ENCODE data around the gene ADAM8.
A peak's percentile ranks its signal among the peaks of the same experiment; 100 is the strongest.

The ADAM8 gene

GRCh38 chr10:133308421-133309099 is 31.9 kb upstream of the ADAM8 start, which contains the start of the genes TUBGCP2 and ZNF511:
Gene TUBGCP2 (minus strand): TSS chr10:133308872. CDS start chr10:133302941, 5,931 bp downstream.
Gene ZNF511 (plus strand): TSS chr10:133308914. CDS start chr10:133308944, 30 bp downstream.
- peak; percentile 85 for DNase-seq (ENCODE audit: low read depth)

- DNase-seq (ENCODE audit: low read depth), result peak; percentile 72
These were observed 31.2 kb upstream of the ADAM8 start for GRCh38 chr10:133307776-133308420.

GRCh38 chr10:133306941-133307379 is 30.3 kb upstream of the ADAM8 start:
- DNase-seq (ENCODE audit: low read depth), result no peak

- no peak for DNase-seq (ENCODE audit: low read depth)
These were observed 29.4 kb upstream of the ADAM8 start for GRCh38 chr10:133306097-133306476.

- DNase-seq (ENCODE audit: low read depth), result no peak
These were observed 26.5 kb upstream of the ADAM8 start for GRCh38 chr10:133303206-133303605.

GRCh38 chr10:133302230-133302629 is 25.6 kb upstream of the ADAM8 start:
- DNase-seq (ENCODE audit: low read depth), result no peak

GRCh38 chr10:133299738-133300137 is 23.1 kb upstream of the ADAM8 start:
- no peak for DNase-seq (ENCODE audit: low read depth)

GRCh38 chr10:133299224-133299623 is 22.6 kb upstream of the ADAM8 start:
- no peak for DNase-seq (ENCODE audit: low read depth)

- DNase-seq (ENCODE audit: low read depth), result no peak
These were observed 21.8 kb upstream of the ADAM8 start for GRCh38 chr10:133298466-133298865.

GRCh38 chr10:133297504-133297903 is 20.8 kb upstream of the ADAM8 start:
- DNase-seq (ENCODE audit: low read depth), result no peak

GRCh38 chr10:133295426-133296320 is 19.0 kb upstream of the ADAM8 start:
- no peak for DNase-seq (ENCODE audit: low read depth)

- no peak for DNase-seq (ENCODE audit: low read depth)
These were observed 17.5 kb upstream of the ADAM8 start for GRCh38 chr10:133294189-133294588.

- DNase-seq (ENCODE audit: low read depth), result no peak
These were observed 17.1 kb upstream of the ADAM8 start for GRCh38 chr10:133293810-133294119.

GRCh38 chr10:133292919-133293809 is 16.5 kb upstream of the ADAM8 start:
- no peak for DNase-seq (ENCODE audit: low read depth)

GRCh38 chr10:133289761-133290160 is 13.1 kb upstream of the ADAM8 start:
- DNase-seq (ENCODE audit: low read depth), result no peak

- no peak for DNase-seq (ENCODE audit: low read depth)
These were observed 11.3 kb upstream of the ADAM8 start for GRCh38 chr10:133287832-133288500.

- no peak for DNase-seq (ENCODE audit: low read depth)
These were observed 9.7 kb upstream of the ADAM8 start for GRCh38 chr10:133286366-133286765.

- DNase-seq (ENCODE audit: low read depth), result no peak
These were observed 8.5 kb upstream of the ADAM8 start for GRCh38 chr10:133285217-133285616.

GRCh38 chr10:133283931-133284330 is 7.3 kb upstream of the ADAM8 start:
- DNase-seq (ENCODE audit: low read depth), result no peak

- DNase-seq (ENCODE audit: low read depth), result no peak
These were observed 6.2 kb upstream of the ADAM8 start for GRCh38 chr10:133282846-133283390.

Data from activated gamma-delta T cell treated with anti-CD3 and anti-CD28 coated beads, Interleukin-2, amount 50 U/mL, for 16 hours (primary cell).